Tibial nerve (tissue), 4 donors: ENCODE results near the gene METTL16.

Experiments
- EP300 ChIP-seq, 2 donors: sonication (generic); formaldehyde crosslinking; IDR thresholded peaks; one replicate each; pipeline ENCODE4 v1.6.1; 2017; ENCODE audit warnings: antibody characterized with exemption in 2 of 2, mild to moderate bottlenecking in 1 of 2
- POLR2A ChIP-seq, 2 donors: fragments of 450-650 bp; IDR thresholded peaks; one replicate each; pipeline ENCODE4 v1.6.1; 2017; ENCODE audit warnings: antibody characterized with exemption in 2 of 2, mild to moderate bottlenecking in 2 of 2, moderate library complexity in 2 of 2
- TF ChIP-seq, protein P1 (sequence below), 5 experiments: fragments of 200-600 bp in 3 of 5; fragments of 450-650 bp in 2 of 5; sonication (generic) in 3 of 5; IDR thresholded peaks; one replicate each; pipeline ENCODE4 v1.5.1; 2016 to 2019; ENCODE audit warnings: antibody characterized with exemption in 5 of 5, mild to moderate bottlenecking in 3 of 5, moderate library complexity in 2 of 5

DNA sequence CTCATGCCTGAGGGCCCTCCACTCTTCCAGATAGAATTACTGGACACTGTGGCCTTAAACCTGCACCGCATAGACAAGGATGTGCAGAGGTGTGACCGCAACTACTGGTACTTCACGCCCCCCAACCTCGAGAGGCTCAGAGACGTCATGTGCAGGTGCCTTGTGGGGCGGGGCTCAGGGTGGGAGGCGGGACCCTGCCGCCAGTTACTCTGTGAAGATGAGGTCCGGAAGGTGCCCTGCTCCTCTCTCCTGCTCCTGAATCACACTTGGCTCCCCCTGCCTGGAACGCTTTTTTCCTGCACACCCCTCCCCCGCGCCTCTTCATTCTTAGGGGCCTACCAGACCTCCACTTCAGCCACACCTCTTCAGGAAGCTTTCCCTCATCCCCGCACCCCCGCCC, 135.6 kb downstream of the METTL16 start:
- no peak for TF ChIP-seq EP300 (IDR thresholded peaks at IDR 0.05)
- TF ChIP-seq, protein P1, sequence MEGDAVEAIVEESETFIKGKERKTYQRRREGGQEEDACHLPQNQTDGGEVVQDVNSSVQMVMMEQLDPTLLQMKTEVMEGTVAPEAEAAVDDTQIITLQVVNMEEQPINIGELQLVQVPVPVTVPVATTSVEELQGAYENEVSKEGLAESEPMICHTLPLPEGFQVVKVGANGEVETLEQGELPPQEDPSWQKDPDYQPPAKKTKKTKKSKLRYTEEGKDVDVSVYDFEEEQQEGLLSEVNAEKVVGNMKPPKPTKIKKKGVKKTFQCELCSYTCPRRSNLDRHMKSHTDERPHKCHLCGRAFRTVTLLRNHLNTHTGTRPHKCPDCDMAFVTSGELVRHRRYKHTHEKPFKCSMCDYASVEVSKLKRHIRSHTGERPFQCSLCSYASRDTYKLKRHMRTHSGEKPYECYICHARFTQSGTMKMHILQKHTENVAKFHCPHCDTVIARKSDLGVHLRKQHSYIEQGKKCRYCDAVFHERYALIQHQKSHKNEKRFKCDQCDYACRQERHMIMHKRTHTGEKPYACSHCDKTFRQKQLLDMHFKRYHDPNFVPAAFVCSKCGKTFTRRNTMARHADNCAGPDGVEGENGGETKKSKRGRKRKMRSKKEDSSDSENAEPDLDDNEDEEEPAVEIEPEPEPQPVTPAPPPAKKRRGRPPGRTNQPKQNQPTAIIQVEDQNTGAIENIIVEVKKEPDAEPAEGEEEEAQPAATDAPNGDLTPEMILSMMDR (IDR thresholded peaks at IDR 0.05), result no peak
- TF ChIP-seq POLR2A (IDR thresholded peaks at IDR 0.05), result no peak
